Omental fat pad (tissue), 4 donors: Measurements from ENCODE around the gene IGFBP3. TPM values are rescaled to one million over a fixed set of nuclear protein-coding genes. Genes with fewer than 3 reads are reported as not detected.

Experiments used
- ATAC-seq: fragments of 150-250 bp; one replicate; pipeline ENCODE4 v1.9.1; 2016; ENCODE audit warnings: mild to moderate bottlenecking, moderate library complexity; ENCODE audit not compliant: low FRiP score
- DNase-seq: peaks from one replicate; pipeline ENCODE4 v3.0.0-alpha.2; 2019; ENCODE audit warnings: low spot score
- total RNA-seq, 4 donors: library from RNA; depleted of rRNA; stranded (reverse); fragments of >200 nt; gene quantifications; one replicate each; pipeline ENCODE4 v1.1.0, GENCODE V29; 2016
- TF ChIP-seq, protein P1 (sequence below), 3 donors: fragments of 450-650 bp; IDR thresholded peaks; one replicate each; pipeline ENCODE4 v1.5.1; 2016 to 2017; ENCODE audit warnings: antibody characterized with exemption in 3 of 3, mild to moderate bottlenecking in 3 of 3, moderate library complexity in 2 of 3

The IGFBP3 gene
- total RNA-seq, 4 donors from 2014 or later, result 616 to 884 (median 686) TPM

DNA sequence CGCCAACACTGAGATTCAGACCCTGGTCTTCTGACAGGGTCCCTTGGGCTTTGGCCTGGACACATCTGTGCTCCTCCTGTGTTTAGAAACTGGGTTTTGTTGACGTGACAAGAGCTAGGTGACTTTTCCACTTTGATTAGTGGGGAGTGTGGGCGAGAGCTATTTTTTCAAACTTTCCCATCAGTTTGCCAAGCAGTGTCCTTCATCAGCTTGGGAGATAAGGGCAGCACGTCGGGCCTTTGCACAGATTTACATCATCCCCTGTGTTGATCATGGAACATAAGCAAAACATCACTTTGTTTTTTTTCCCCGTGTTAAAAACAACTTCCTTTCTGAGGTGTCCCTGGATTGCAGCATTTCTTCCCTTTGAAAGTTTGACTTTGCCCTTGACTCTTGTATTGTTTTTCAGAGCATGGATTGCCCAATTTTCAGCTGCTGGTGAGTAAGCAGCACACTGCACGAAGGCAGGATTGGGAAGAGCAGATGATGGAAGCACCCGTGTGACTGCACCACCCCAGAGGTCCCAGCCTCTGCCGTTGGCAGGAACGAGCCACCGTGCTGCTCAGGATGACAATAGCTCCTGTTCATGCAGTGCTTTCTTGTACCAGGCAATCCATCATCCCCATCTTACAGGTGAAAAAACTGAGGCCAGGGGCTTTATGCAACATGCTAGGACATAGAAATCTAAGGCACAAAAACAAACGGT lies 39.2 kb downstream of the IGFBP3 start:
- TF ChIP-seq, protein P1, sequence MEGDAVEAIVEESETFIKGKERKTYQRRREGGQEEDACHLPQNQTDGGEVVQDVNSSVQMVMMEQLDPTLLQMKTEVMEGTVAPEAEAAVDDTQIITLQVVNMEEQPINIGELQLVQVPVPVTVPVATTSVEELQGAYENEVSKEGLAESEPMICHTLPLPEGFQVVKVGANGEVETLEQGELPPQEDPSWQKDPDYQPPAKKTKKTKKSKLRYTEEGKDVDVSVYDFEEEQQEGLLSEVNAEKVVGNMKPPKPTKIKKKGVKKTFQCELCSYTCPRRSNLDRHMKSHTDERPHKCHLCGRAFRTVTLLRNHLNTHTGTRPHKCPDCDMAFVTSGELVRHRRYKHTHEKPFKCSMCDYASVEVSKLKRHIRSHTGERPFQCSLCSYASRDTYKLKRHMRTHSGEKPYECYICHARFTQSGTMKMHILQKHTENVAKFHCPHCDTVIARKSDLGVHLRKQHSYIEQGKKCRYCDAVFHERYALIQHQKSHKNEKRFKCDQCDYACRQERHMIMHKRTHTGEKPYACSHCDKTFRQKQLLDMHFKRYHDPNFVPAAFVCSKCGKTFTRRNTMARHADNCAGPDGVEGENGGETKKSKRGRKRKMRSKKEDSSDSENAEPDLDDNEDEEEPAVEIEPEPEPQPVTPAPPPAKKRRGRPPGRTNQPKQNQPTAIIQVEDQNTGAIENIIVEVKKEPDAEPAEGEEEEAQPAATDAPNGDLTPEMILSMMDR (IDR thresholded peaks at IDR 0.05), result no peak
- no peak for ATAC-seq
- DNase-seq, result no peak

DNA sequence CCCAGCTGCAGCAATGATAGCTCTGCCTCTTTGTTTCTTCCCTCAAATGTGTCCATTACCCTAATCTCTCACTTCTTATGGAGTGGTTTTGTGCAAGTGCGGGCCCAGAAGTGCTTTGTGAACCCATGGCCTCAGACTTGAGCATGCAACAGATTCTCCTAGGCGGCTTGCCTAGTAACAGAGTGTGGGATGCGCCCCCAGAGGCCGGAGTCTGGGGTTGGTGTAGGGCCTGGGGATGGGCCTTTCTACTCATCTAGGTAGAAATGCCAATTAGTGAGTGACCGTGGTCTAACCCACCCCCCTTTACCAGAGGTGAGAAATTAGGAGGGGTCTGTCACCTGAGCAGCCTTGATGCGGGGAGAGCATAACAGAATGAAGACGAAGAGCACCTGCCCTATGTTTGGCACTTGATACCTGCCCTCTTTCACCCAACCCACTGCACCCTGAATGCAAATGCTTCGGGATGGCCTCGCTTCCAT lies 39.8 kb downstream of the IGFBP3 start:
- no peak for DNase-seq
- no peak for ATAC-seq
- TF ChIP-seq, protein P1 (IDR thresholded peaks at IDR 0.05), result no peak

- DNase-seq (no peak), ATAC-seq (no peak)
- TF ChIP-seq, protein P1 (IDR thresholded peaks at IDR 0.05), result no peak
Measured at GRCh38 chr7:45880433-45880860, 40.6 kb downstream of the IGFBP3 start.

- TF ChIP-seq, protein P1 (IDR thresholded peaks at IDR 0.05), result no peak
- ATAC-seq (no peak), DNase-seq (no peak)
Measured at GRCh38 chr7:45878457-45879144, 42.5 kb downstream of the IGFBP3 start.

DNA sequence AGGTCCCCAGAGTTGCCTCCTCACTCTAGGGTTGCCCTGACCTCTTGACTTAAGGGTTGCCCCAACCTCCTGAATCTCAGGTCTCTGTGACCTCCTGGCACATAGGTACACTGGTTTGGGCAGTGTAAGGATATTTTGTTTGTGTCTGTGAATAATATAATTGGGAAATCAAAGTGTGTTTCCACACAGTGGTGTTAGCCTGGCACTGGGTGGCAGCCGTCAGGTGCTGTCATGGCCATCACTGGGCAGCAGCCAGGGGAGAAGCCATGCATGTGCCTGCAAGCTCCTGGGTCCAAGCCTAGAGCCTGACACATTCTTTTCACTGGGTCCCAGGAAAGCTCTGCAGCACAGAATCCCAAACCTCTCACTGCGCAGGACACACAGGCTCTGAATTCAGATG lies 44.6 kb downstream of the IGFBP3 start:
- no peak for DNase-seq
- ATAC-seq, result no peak
- TF ChIP-seq, protein P1 (IDR thresholded peaks at IDR 0.05), result no peak

- DNase-seq (no peak), ATAC-seq (peak; percentile 17)
- TF ChIP-seq, protein P1 (IDR thresholded peaks at IDR 0.05), result no peak
Measured at GRCh38 chr7:45874408-45875131, 46.5 kb downstream of the IGFBP3 start.
